B cell (primary cell): ENCODE data around the gene HLCS. TPM values are rescaled to one million over a fixed set of nuclear protein-coding genes. Genes with fewer than 3 reads are reported as not detected.

Source experiments
- ATAC-seq: fragments of 200-7000 bp; cut with Tn5 transposase; one replicate; pipeline ENCODE4 v1.10.0; 2021; ENCODE audit warnings: low read depth, mild to moderate bottlenecking, moderate number of reproducible peaks, moderate library complexity
- CTCF ChIA-PET: fragments of 350-600 bp; sonication (Branson Sonifier 250); formaldehyde crosslinking; loops from one replicate; lab custom pipeline; 2021; ENCODE audit warnings: antibody characterized with exemption, inconsistent platforms; lab: Charles Lee
- POLR2A ChIA-PET: fragments of 350-600 bp; sonication (Branson Sonifier 250); formaldehyde crosslinking; loops from one replicate; lab custom pipeline; 2021; ENCODE audit warnings: antibody characterized with exemption; lab: Charles Lee
- DNase-seq: peaks from one replicate; pipeline ENCODE4 v3.0.0; 2013
- H2AFZ ChIP-seq: 2 replicates; pipeline ENCODE4 v1.6.1; 2012; ENCODE audit warnings: mild to moderate bottlenecking, low read depth, low read length; ENCODE audit not compliant: insufficient read depth, poor library complexity, severe bottlenecking
- H3K27ac ChIP-seq, 2 donors: 1 replicate in 1 of 2; 2 replicates in 1 of 2; pipeline ENCODE4 v1.5.1; 2012 to 2013; ENCODE audit warnings: low read length in 2 of 2, mild to moderate bottlenecking in 2 of 2, moderate library complexity in 1 of 2
- H3K27me3 ChIP-seq, 4 experiments: fragments of 200-600 bp in 1 of 4; sonication (generic) in 1 of 4; replicated peaks in 1 of 4; 1 replicate in 2 of 4; 2 replicates in 2 of 4; pipeline versions ENCODE4 v1.6.1 to v1.7.0; 2013 to 2016; ENCODE audit warnings: low read length in 3 of 4, mild to moderate bottlenecking in 2 of 4, mixed read lengths in 1 of 4, moderate library complexity in 1 of 4; ENCODE audit not compliant: insufficient read depth in 4 of 4, control insufficient read depth in 3 of 4; ENCODE audit errors: control extremely low read depth in 1 of 4
- H3K36me3 ChIP-seq, 2 experiments: replicated peaks in 1 of 2; 1 replicate in 1 of 2; 2 replicates in 1 of 2; pipeline versions ENCODE4 v1.6.1 to v1.7.1; 2013; ENCODE audit warnings: low read length in 1 of 2; ENCODE audit not compliant: insufficient read depth in 2 of 2, control insufficient read depth in 1 of 2; ENCODE audit errors: control extremely low read depth in 1 of 2, extremely low read depth in 1 of 2
- H3K4me1 ChIP-seq, 2 donors: fragments of 200-600 bp in 1 of 2; sonication (generic) in 1 of 2; 1 replicate in 1 of 2; 2 replicates in 1 of 2; pipeline versions ENCODE4 v1.5.1 to v1.6.1; 2013 to 2017; ENCODE audit warnings: low read length in 2 of 2; ENCODE audit not compliant: control insufficient read depth in 2 of 2, insufficient read depth in 2 of 2
- H3K4me2 ChIP-seq: replicated peaks from 2 replicates; pipeline ENCODE3; 2012; ENCODE audit warnings: mild to moderate bottlenecking, low read depth, low read length; ENCODE audit not compliant: poor library complexity, severe bottlenecking
- H3K4me3 ChIP-seq, 5 experiments: fragments of 200-600 bp in 1 of 5; sonication (generic) in 1 of 5; 1 replicate in 3 of 5; 2 replicates in 2 of 5; pipeline versions ENCODE4 v1.5.1 to v1.7.0; 2011 to 2016; ENCODE audit warnings: low read length in 4 of 5, mild to moderate bottlenecking in 4 of 5, low read depth in 2 of 5, control low read depth in 1 of 5, moderate library complexity in 1 of 5; ENCODE audit not compliant: insufficient read depth in 1 of 5; ENCODE audit errors: control extremely low read depth in 1 of 5, extremely low read depth in 1 of 5
- H3K79me2 ChIP-seq: fragments of 200-600 bp; sonication (generic); one replicate; pipeline ENCODE4 v1.6.0; 2016; ENCODE audit warnings: low read length; ENCODE audit not compliant: control insufficient read depth, insufficient read depth
- H3K9ac ChIP-seq: fragments of 200-600 bp; sonication (generic); 2 replicates; pipeline ENCODE4 v1.6.1; 2017; ENCODE audit warnings: mild to moderate bottlenecking, low read length, moderate library complexity
- H3K9me3 ChIP-seq, 3 donors: one replicate each; pipeline versions ENCODE4 v1.6.1 to v1.7.1; 2013; ENCODE audit warnings: low read length in 2 of 3; ENCODE audit not compliant: control insufficient read depth in 2 of 3, insufficient read depth in 1 of 3; ENCODE audit errors: control extremely low read depth in 1 of 3
- H4K20me1 ChIP-seq: 2 replicates; pipeline ENCODE4 v1.6.0; 2012; ENCODE audit warnings: mild to moderate bottlenecking, low read length; ENCODE audit not compliant: insufficient read depth, control insufficient read depth, poor library complexity, severe bottlenecking
- H3K27ac Mint-ChIP-seq: one replicate; pipeline ENCODE4 v1.8.0; 2021; ENCODE audit warnings: mixed read lengths
- H3K27me3 Mint-ChIP-seq: one replicate; pipeline ENCODE4 v1.8.0; 2021; ENCODE audit warnings: mixed read lengths
- H3K4me1 Mint-ChIP-seq: one replicate; pipeline ENCODE4 v1.8.0; 2021; ENCODE audit warnings: mixed read lengths
- H3K4me3 Mint-ChIP-seq: one replicate; pipeline ENCODE4 v1.8.0; 2021; ENCODE audit warnings: mixed read lengths
- H3K9me3 Mint-ChIP-seq: one replicate; pipeline ENCODE4 v1.8.0; 2022; ENCODE audit warnings: mixed read lengths; ENCODE audit not compliant: insufficient read depth
- CTCF ChIP-seq: fragments of 200-600 bp; IDR thresholded peaks from one replicate; pipeline ENCODE4 v1.8.0; 2022; ENCODE audit warnings: antibody characterized with exemption, mild to moderate bottlenecking
- EZH2 ChIP-seq: IDR thresholded peaks from 2 replicates; pipeline ENCODE4 v1.6.1; 2012; ENCODE audit warnings: borderline replicate concordance, low read depth, mild to moderate bottlenecking, moderate library complexity, low read length; ENCODE audit not compliant: insufficient read depth, poor library complexity, severe bottlenecking
- WGBS: methylation state at CpG from one replicate; pipeline ENCODE4 v1.1.5; 2013; ENCODE audit warnings: missing lambda C conversion rate; ENCODE audit not compliant: insufficient coverage; 5-methylcytosine and 5-hydroxymethylcytosine counted together
- intact Hi-C: fragments of 100-400 bp; cut with micrococcal nuclease; formaldehyde crosslinking; loops from one replicate; pipeline ENCODE4 v1.10.0; 2022
- polyA plus RNA-seq: library from polyadenylated mRNA; depleted of rRNA; stranded (reverse); fragments of >200 nt; gene quantifications from 2 replicates; pipeline ENCODE4 v1.2.3, GENCODE V29; 2012
- total RNA-seq, 2 donors: library from RNA; stranded (reverse); fragments of 120-200 nt in 1 of 2; gene quantifications; 1 replicate in 1 of 2; 2 replicates in 1 of 2; pipeline versions ENCODE4 v1.2.3 to v1.2.4, GENCODE V29; 2013 to 2022

Gene HLCS
- total and polyA plus RNA-seq, 2 donors (not counting 1 experiment from before 2014, with no cell fraction given): 4.4 to 14.7 TPM

GRCh38 chr21:36966821-36967768, 626 bp upstream of the HLCS start:
- H3K27me3 Mint-ChIP-seq: no peaks in the 10 kb centered on the region
- DNase-seq: peak; percentile 26
- no peaks in the 10 kb centered on the region for H4K20me1 ChIP-seq
- no peak for TF ChIP-seq EZH2
- no peak for TF ChIP-seq CTCF
- intact Hi-C loops: loop anchor here (1.0 to 5.0 kb wide), 5 partner anchors 10 to 595 kb away; partner anchors contain the start of genes PIGP, TTC3 and VPS26C
- H3K4me2 ChIP-seq: peak overlapping the region; percentile 96
- H2AFZ ChIP-seq: peak overlapping the region; percentile 80
- H3K36me3 ChIP-seq: no peaks in the 10 kb centered on the region
- H3K9me3 Mint-ChIP-seq: no peaks in the 10 kb centered on the region
- peak overlapping the region in 4 of 5 experiments; percentile 38 to 73 (median 52) for H3K4me3 ChIP-seq
- WGBS: 2% methylated on average over 16 of the region's 34 CpGs
- H3K27ac ChIP-seq: peak overlapping the region; percentile 39 to 77
- no peaks in the 10 kb centered on the region for H3K27me3 ChIP-seq
- H3K4me1 ChIP-seq: peaks cover 13 to 16% of the 10 kb centered on the region in 2 donors
- H3K27ac Mint-ChIP-seq: peak overlapping the region; percentile 85
- no peak for ATAC-seq
- H3K4me3 Mint-ChIP-seq: peak overlapping the region; percentile 77
- CTCF ChIA-PET: interaction anchor here (1.8 to 3.8 kb wide), 3 partner anchors 10 to 43 kb away, joined by 9 to 23 read pairs (median 10); no protein-coding TSS in a partner anchor
- H3K4me1 Mint-ChIP-seq: peaks cover 15% of the 10 kb centered on the region
- H3K79me2 ChIP-seq: no peaks in the 10 kb centered on the region
- POLR2A ChIA-PET: interaction anchor here (1.3 to 2.1 kb wide), 3 partner anchors 23 to 597 kb away, joined by 5 to 14 read pairs (median 6); partner anchors contain the start of gene DYRK1A
- H3K9ac ChIP-seq: peak overlapping the region; percentile 68
- H3K9me3 ChIP-seq: no peaks in the 10 kb centered on the region
